ENCODE data around the gene GAPVD1. TPM values are rescaled to one million over a fixed set of nuclear protein-coding genes. Genes with fewer than 3 reads are reported as not detected.

GAPVD1 gene
- total and polyA plus RNA-seq, 2 of the 8 experiments (the other 6 are each of a cell fraction or from before 2014, with no cell fraction given), result 5.5 to 40.5 TPM

DNA sequence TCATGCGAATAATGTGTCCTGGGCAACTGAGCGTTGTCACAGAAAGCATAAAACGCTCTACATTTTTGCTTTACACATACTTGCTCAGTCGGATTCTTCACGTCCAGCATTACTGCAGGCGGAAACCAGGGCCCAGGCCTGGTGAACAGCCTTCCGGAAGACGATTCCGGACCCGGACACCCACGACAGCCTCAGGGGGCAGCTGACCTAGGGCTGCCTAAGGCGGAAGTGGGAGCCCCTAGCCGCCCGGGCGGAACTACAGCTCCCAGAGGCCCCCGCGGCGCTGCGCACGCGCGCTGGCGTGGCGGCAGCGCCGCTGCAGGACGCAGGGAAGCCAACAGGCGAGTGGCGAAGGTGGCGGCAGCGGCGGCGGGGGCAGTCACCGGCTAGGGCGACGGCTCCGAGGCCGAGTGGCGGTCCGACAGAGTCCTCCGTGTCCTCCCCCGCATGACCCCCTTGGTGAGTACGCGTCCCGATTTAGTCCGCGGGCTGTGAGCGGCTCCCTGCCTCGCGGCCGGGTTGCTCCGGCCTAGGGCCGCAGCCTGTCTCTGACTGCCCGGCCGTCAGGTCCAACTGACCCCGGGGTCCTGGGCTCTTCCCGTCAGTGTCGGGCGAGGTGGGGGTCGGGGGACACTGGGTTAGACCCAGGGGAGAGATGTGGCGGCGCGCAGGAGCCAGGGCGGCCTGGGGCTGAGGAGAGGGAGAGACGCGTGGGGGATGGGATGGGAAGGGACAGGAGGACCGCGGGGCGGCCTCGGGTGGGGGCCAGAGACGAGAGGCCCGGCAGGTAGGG is at the start of gene GAPVD1 (continued):
- TF ChIP-seq TCF12 (IDR thresholded peaks at IDR 0.05; ENCODE audit: low read depth, low read length) (no peak), POLR2A (IDR thresholded peaks at IDR 0.05; ENCODE audit: control extremely low read depth in 1 of 2, low read depth in 2 of 2, low read length in 2 of 2) (peak in 1 of 2 experiments; percentile 62; a peak in 1 of 3 replicates), TAF1 (IDR thresholded peaks at IDR 0.05; ENCODE audit: low read depth, low read length) (peak; percentile 67; the same call in 1 of the 2 replicates), BRCA1 (IDR thresholded peaks at IDR 0.05; ENCODE audit: low read depth, low read length) (no peak)
- TF ChIP-seq, protein P1, sequence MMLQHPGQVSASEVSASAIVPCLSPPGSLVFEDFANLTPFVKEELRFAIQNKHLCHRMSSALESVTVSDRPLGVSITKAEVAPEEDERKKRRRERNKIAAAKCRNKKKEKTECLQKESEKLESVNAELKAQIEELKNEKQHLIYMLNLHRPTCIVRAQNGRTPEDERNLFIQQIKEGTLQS (IDR thresholded peaks at IDR 0.05; ENCODE audit: insufficient read depth, low read depth, low read length), result no peak
- TF ChIP-seq, protein P2, sequence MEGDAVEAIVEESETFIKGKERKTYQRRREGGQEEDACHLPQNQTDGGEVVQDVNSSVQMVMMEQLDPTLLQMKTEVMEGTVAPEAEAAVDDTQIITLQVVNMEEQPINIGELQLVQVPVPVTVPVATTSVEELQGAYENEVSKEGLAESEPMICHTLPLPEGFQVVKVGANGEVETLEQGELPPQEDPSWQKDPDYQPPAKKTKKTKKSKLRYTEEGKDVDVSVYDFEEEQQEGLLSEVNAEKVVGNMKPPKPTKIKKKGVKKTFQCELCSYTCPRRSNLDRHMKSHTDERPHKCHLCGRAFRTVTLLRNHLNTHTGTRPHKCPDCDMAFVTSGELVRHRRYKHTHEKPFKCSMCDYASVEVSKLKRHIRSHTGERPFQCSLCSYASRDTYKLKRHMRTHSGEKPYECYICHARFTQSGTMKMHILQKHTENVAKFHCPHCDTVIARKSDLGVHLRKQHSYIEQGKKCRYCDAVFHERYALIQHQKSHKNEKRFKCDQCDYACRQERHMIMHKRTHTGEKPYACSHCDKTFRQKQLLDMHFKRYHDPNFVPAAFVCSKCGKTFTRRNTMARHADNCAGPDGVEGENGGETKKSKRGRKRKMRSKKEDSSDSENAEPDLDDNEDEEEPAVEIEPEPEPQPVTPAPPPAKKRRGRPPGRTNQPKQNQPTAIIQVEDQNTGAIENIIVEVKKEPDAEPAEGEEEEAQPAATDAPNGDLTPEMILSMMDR (IDR thresholded peaks at IDR 0.05; ENCODE audit: control extremely low read depth in 1 of 3, insufficient read depth in 1 of 3, low read depth in 1 of 3, low read length in 3 of 3), result peak; percentile 46 to 57 (median 54)
